Kidney epithelial cell (primary cell): Measurements from ENCODE around the gene BGN. TPM values are rescaled to one million over a fixed set of nuclear protein-coding genes. Genes with fewer than 3 reads are reported as not detected.

Source experiments
- DNase-seq: peaks from one replicate; pipeline ENCODE4 v3.0.0-alpha.2; 2010; ENCODE audit warnings: low read depth
- H3K27me3 ChIP-seq: 2 replicates; pipeline ENCODE4 v1.6.0; 2011; ENCODE audit warnings: low read length; ENCODE audit not compliant: control insufficient read depth, insufficient read depth
- H3K36me3 ChIP-seq: 2 replicates; pipeline ENCODE4 v1.5.1; 2011; ENCODE audit warnings: low read length; ENCODE audit not compliant: control insufficient read depth, insufficient read depth
- H3K4me3 ChIP-seq: 2 replicates; pipeline ENCODE4 v1.5.1; 2011; ENCODE audit warnings: low read depth, mild to moderate bottlenecking, control low read depth, low read length
- CTCF ChIP-seq: IDR thresholded peaks from 2 replicates; pipeline ENCODE4 v1.5.1; 2011; ENCODE audit warnings: mild to moderate bottlenecking, moderate library complexity, low read length, control low read depth, inconsistent platforms; ENCODE audit not compliant: insufficient read depth, poor library complexity, severe bottlenecking
- total RNA-seq: library from RNA; depleted of rRNA; stranded (reverse); fragments of >200 nt; gene quantifications from 2 replicates; pipeline ENCODE4 v1.2.3, GENCODE V29; 2015

Gene BGN
- total RNA-seq, 1 donor from 2014 or later, result 6.2 TPM

GRCh38 chrX:153447581-153447960 is 47.2 kb upstream of the BGN start:
- no peaks in the 10 kb centered on the region for H3K27me3 ChIP-seq
- no peak overlapping the region for H3K4me3 ChIP-seq
- no peak for DNase-seq
- TF ChIP-seq CTCF, result no peak
- H3K36me3 ChIP-seq, result no peaks in the 10 kb centered on the region

DNA sequence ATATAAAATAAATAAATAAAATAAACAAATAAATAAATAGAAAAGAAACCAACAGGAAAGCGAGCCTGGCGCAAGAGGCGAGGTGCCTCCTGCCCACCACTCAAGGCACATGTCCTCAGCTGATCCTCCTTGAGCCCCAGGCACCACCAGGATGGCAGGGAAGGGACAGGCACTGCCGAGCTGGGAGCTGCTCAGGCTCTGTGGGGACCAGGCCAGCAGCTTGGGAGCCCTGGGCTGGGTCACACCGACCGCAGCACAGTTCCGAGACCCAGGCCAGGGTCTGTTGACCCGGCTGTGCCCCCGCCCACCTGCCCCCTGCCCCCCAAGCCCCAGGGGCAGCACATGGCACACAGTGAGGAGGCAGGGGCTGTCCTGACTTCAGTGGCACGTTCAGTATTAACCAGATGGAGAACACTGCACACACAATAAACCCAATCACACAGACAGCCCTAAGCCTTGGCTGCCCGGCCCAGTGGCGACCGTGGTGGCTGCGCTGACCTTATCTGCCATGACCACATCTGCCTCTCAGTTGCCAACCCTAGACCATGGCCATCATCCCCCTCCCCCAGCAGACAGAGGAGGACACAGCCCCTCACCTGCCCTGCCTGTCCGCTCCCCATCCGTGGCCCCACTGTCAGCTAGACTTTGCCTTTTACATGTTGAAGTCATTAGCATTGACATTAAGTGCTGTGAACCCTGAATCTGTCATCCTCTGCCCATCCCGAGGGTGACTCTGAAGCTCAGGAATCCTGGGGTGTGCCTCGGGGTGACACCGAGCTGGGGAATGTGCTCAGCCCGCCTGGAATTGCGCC is 46.0 kb upstream of the BGN start:
- H3K4me3 ChIP-seq, result no peak overlapping the region
- no peak for TF ChIP-seq CTCF
- no peak for DNase-seq

DNA sequence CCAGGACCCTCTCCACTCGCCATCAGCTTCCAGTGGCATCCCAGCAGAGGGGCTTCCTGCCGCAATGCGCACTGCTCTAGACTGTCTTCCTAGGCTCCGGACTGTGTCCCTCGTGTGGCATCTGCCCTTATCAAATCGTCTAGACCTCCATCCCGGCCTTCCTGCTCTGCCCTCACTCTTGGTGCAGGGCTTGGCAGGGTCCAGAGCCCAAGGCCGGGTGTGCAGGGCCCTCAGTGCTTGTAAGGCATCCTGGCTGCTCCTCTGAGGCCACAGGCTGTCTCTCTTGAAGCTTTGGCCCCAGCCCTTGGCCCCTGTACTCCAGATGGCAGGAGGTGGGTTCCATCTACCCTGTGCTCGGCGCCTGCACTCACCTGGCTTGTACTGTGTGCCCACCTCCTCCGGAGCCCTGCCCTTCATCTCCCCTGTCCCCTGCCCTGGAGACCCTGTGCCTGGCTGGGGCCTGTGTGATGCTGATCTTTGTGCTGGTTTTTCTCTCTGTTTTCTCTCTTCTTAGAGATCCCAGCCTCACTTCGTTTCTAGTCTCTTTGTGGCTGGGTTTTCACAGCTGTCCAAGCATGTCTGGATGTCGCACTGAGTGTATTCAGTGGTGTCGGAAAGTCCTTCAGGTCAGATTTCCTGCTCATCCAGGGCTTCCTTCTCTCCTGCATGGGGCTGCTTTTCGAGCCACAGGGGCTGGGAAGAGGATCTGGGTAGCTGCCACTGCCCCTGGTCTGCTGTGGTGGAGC is 45.2 kb upstream of the BGN start:
- DNase-seq, result no peak
- TF ChIP-seq CTCF, result no peak
- Histone ChIP-seq H3K27me3 (no peaks in the 10 kb centered on the region), H3K4me3 (no peak overlapping the region), H3K36me3 (no peaks in the 10 kb centered on the region)

More for the DNA sequence above, 46.0 kb upstream of the BGN start:
- H3K27me3 ChIP-seq, result no peaks in the 10 kb centered on the region
- no peaks in the 10 kb centered on the region for H3K36me3 ChIP-seq

GRCh38 chrX:153450114-153450948 is 44.4 kb upstream of the BGN start:
- DNase-seq, result no peak
- H3K4me3 ChIP-seq, result no peak overlapping the region
- H3K36me3 ChIP-seq, result no peaks in the 10 kb centered on the region
- no peak for TF ChIP-seq CTCF
- no peaks in the 10 kb centered on the region for H3K27me3 ChIP-seq

DNA sequence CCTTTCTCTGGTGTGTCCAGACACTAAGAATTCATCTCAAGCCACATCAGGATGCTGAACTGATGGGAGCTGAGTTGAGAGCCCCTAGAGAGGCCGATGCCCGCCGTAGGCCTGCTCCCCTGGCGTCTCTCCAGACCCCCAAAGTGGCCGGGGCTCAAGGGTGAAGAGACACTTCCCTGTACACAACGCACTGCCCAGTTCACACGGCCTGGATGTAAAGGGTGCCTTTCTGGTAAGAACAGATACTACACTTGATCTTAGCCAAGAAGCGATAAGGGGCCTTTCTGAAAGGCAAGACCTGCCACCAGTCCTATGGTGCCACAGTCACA is 43.9 kb upstream of the BGN start:
- Histone ChIP-seq H3K4me3 (no peak overlapping the region), H3K36me3 (no peaks in the 10 kb centered on the region), H3K27me3 (no peaks in the 10 kb centered on the region)
- no peak for TF ChIP-seq CTCF
- DNase-seq, result no peak
